SK-N-SH (cell line): ENCODE data around the gene TMEM107. TPM values are rescaled to one million over a fixed set of nuclear protein-coding genes. Genes with fewer than 3 reads are reported as not detected.

ENCODE experiments used
- CHD2 ChIP-seq: fragments of 150-350 bp; IDR thresholded peaks from 2 replicates; pipeline ENCODE4 v1.6.1; 2018; ENCODE audit warnings: low read length; ENCODE audit not compliant: partially characterized antibody
- FOSL2 ChIP-seq: IDR thresholded peaks from 2 replicates; pipeline ENCODE4 v1.4.0; 2012; ENCODE audit warnings: low read depth, mild to moderate bottlenecking, moderate library complexity, borderline replicate concordance
- FOXJ3 ChIP-seq: sonication (generic); formaldehyde crosslinking; IDR thresholded peaks from 2 replicates; pipeline ENCODE4 v1.5.1; 2020; ENCODE audit warnings: mild to moderate bottlenecking, missing genetic modification reagents
- GATA2 ChIP-seq: sonication (generic); formaldehyde crosslinking; IDR thresholded peaks from 2 replicates; pipeline ENCODE4 v1.5.0; 2020; ENCODE audit warnings: mild to moderate bottlenecking, missing genetic modification reagents
- IRF3 ChIP-seq: fragments of 150-350 bp; IDR thresholded peaks from 2 replicates; pipeline ENCODE4 v1.6.1; 2016; ENCODE audit warnings: mild to moderate bottlenecking, low read depth, low read length
- MXI1 ChIP-seq: IDR thresholded peaks from 2 replicates; pipeline ENCODE4 v1.6.1; 2012; ENCODE audit warnings: mild to moderate bottlenecking, low read depth, low read length, improper control_type of control experiment
- NRF1 ChIP-seq: IDR thresholded peaks from 2 replicates; pipeline ENCODE4 v1.6.1; 2012; ENCODE audit warnings: low read depth, mild to moderate bottlenecking, low read length
- PBX3 ChIP-seq: IDR thresholded peaks from 2 replicates; pipeline ENCODE4; 2012
- REST ChIP-seq: IDR thresholded peaks from 2 replicates; pipeline ENCODE4 v1.6.1; 2012; ENCODE audit warnings: mild to moderate bottlenecking, low read depth, low read length, moderate library complexity
- RFX5 ChIP-seq: IDR thresholded peaks from 2 replicates; pipeline ENCODE4 v1.6.1; 2012; ENCODE audit warnings: mild to moderate bottlenecking, improper control_type of control experiment, low read length
- RXRA ChIP-seq: IDR thresholded peaks from 2 replicates; pipeline ENCODE4 v1.4.0; 2012; ENCODE audit warnings: low read depth, mild to moderate bottlenecking, borderline replicate concordance
- TAF1 ChIP-seq: IDR thresholded peaks from 2 replicates; pipeline ENCODE4 v1.6.1; 2012; ENCODE audit warnings: low read depth, mild to moderate bottlenecking, low read length, moderate library complexity, borderline replicate concordance
- polyA plus RNA-seq, 3 experiments: library from polyadenylated mRNA; depleted of rRNA; stranded (reverse); fragments of >200 nt; gene quantifications; 2 replicates each; pipeline ENCODE4 v1.2.3, GENCODE V29; 2012

The TMEM107 gene
- polyA plus RNA-seq, 1 of the 3 experiments (the other 2 are of a cell fraction), result 18.6 TPM

- TF ChIP-seq CHD2 (peak; percentile 68), FOSL2 (no peak), REST (no peak), FOXJ3 (CRISPR knock-in tag) (0 out of 2 replicates have a peak, but pooled peaks have one; percentile 30), MXI1 (peak; percentile 97), IRF3 (no peak), PBX3 (0 out of 2 replicates have a peak, but pooled peaks have one; percentile 3), TAF1 (no peak), RXRA (no peak), GATA2 (CRISPR knock-in tag) (no peak), NRF1 (peak; percentile 91), RFX5 (peak; percentile 97)
These were observed 25.0 kb downstream of the TMEM107 start (continued) for GRCh38 chr17:8151120-8151640.
